Stimulated activated CD4-positive, alpha-beta T cell treated with anti-CD3 and anti-CD28 coated beads, Interleukin-1b, Interleukin-23, amount 100 ng/mL, for 4 hours (primary cell): ENCODE measurements around the gene VPS50.

Experiments
- DNase-seq, 2 donors: peaks; one replicate each; pipeline ENCODE4 v3.0.0-alpha.2; 2020; ENCODE audit warnings: low read depth in 2 of 2

VPS50 gene

GRCh38 chr7:93402944-93403343, 170.8 kb downstream of the VPS50 start:
- DNase-seq = no peak

GRCh38 chr7:93407239-93407638, 175.1 kb downstream of the VPS50 start:
- no peak for DNase-seq

- no peak for DNase-seq
Observed at GRCh38 chr7:93409324-93409723, 177.2 kb downstream of the VPS50 start.
